HL-60 (cell line): ENCODE measurements around the gene CFAP46.

Experiments used
- DNase-seq, 2 experiments: peaks; one replicate each; pipeline ENCODE4 v3.0.0-alpha.2; 2010 to 2020; ENCODE audit warnings: low read depth in 1 of 2, low spot score in 1 of 2
- H3K27ac ChIP-seq: fragments of 250-450 bp; sonication (Bioruptor Pico); replicated peaks from 2 replicates; pipeline ENCODE4 v1.5.1; 2020; ENCODE audit warnings: mild to moderate bottlenecking, moderate library complexity
- H3K27me3 ChIP-seq: fragments of 250-450 bp; sonication (Bioruptor Pico); 2 replicates; pipeline ENCODE4 v1.5.1; 2021; ENCODE audit warnings: mild to moderate bottlenecking, moderate library complexity; ENCODE audit not compliant: insufficient read depth, poor library complexity, severe bottlenecking
- H3K4me3 ChIP-seq: replicated peaks from 2 replicates; pipeline ENCODE4 v1.5.1; 2011; ENCODE audit warnings: mild to moderate bottlenecking, control low read depth, low read length; ENCODE audit not compliant: insufficient read depth
- CTCF ChIP-seq: IDR thresholded peaks from one replicate; pipeline ENCODE4 v1.5.1; 2011; ENCODE audit warnings: low read length, control low read depth, inconsistent platforms; ENCODE audit not compliant: insufficient read depth
- GABPA ChIP-seq: IDR thresholded peaks from 2 replicates; pipeline ENCODE4 v1.6.1; 2012; ENCODE audit warnings: low read depth
- POLR2AphosphoS5 ChIP-seq: IDR thresholded peaks from 2 replicates; pipeline ENCODE4 v1.6.1; 2012; ENCODE audit warnings: low read depth
- REST ChIP-seq: IDR thresholded peaks from 2 replicates; pipeline ENCODE4 v1.6.1; 2012; ENCODE audit warnings: low read depth; ENCODE audit not compliant: insufficient replicate concordance
- SPI1 ChIP-seq: IDR thresholded peaks from 2 replicates; pipeline ENCODE4 v1.6.1; 2012; ENCODE audit warnings: low read depth, mild to moderate bottlenecking, borderline replicate concordance

CFAP46 gene

GRCh38 chr10:132989476-132990415 is 47.4 kb upstream of the CFAP46 start:
- TF ChIP-seq GABPA, result no peak
- TF ChIP-seq REST, result no peak
- TF ChIP-seq POLR2AphosphoS5, result no peak
- TF ChIP-seq CTCF, result no peak
- TF ChIP-seq SPI1, result no peak
- H3K27me3 ChIP-seq, result peaks cover 4% of the 10 kb centered on the region
- no peak for DNase-seq
- no peak overlapping the region for H3K4me3 ChIP-seq
- H3K27ac ChIP-seq, result no peak overlapping the region

- Histone ChIP-seq H3K4me3 (no peak overlapping the region), H3K27ac (no peak overlapping the region), H3K27me3 (peaks cover 4% of the 10 kb centered on the region)
- DNase-seq, result no peak
- TF ChIP-seq REST (no peak), SPI1 (no peak), POLR2AphosphoS5 (no peak), CTCF (no peak)
Observed at GRCh38 chr10:132988988-132989387, 46.6 kb upstream of the CFAP46 start.

GRCh38 chr10:132987671-132988571 is 45.6 kb upstream of the CFAP46 start:
- Histone ChIP-seq H3K27me3 (peaks cover 4% of the 10 kb centered on the region), H3K4me3 (no peak overlapping the region), H3K27ac (no peak overlapping the region)
- DNase-seq, result no peak
- TF ChIP-seq SPI1 (no peak), REST (no peak), CTCF (no peak), POLR2AphosphoS5 (no peak), GABPA (no peak)
